Breast epithelium (tissue), 4 donors: Measurements from ENCODE around the gene ZSWIM6. TPM values are rescaled to one million over a fixed set of nuclear protein-coding genes. Genes with fewer than 3 reads are reported as not detected.

Experiments used
- DNase-seq, 2 donors: peaks; one replicate each; pipeline ENCODE4 v3.0.0-alpha.2; 2019; ENCODE audit warnings: low spot score in 2 of 2
- H3K27ac ChIP-seq, 2 donors: fragments of 200-600 bp; sonication (generic) in 1 of 2; one replicate each; pipeline ENCODE4 v1.5.1; 2016 to 2019; ENCODE audit warnings: mild to moderate bottlenecking in 1 of 2
- H3K27me3 ChIP-seq, 2 donors: fragments of 200-600 bp; sonication (generic) in 1 of 2; one replicate each; pipeline versions ENCODE4 v1.5.1 to v1.6.0; 2017 to 2019; ENCODE audit warnings: control low read depth in 1 of 2, mild to moderate bottlenecking in 1 of 2
- H3K36me3 ChIP-seq: fragments of 200-600 bp; one replicate; pipeline ENCODE4 v1.5.1; 2019
- H3K4me1 ChIP-seq, 2 donors: fragments of 200-600 bp; sonication (generic); one replicate each; pipeline ENCODE4 v1.5.1; 2016 to 2019; ENCODE audit warnings: control low read depth in 1 of 2
- H3K4me3 ChIP-seq, 3 donors: fragments of 200-600 bp; sonication (generic); 1 replicate in 2 of 3; 2 replicates in 1 of 3; pipeline ENCODE4 v1.5.1; 2016 to 2019; ENCODE audit warnings: mild to moderate bottlenecking in 3 of 3, moderate library complexity in 2 of 3
- H3K9me3 ChIP-seq, 2 donors: fragments of 200-600 bp; sonication (generic) in 1 of 2; one replicate each; pipeline ENCODE4 v1.5.1; 2016 to 2019; ENCODE audit warnings: control low read depth in 1 of 2
- CTCF ChIP-seq, 3 donors: fragments of 450-650 bp; IDR thresholded peaks; one replicate each; pipeline ENCODE4 v1.5.1; 2016 to 2017; ENCODE audit warnings: antibody characterized with exemption in 3 of 3, mild to moderate bottlenecking in 3 of 3, moderate library complexity in 3 of 3
- POLR2A ChIP-seq: fragments of 450-650 bp; IDR thresholded peaks from one replicate; pipeline ENCODE4 v1.6.1; 2016; ENCODE audit warnings: antibody characterized with exemption, mild to moderate bottlenecking, moderate library complexity
- POLR2AphosphoS5 ChIP-seq, 3 donors: sonication (generic); formaldehyde crosslinking; IDR thresholded peaks; one replicate each; pipeline ENCODE4 v1.6.1; 2017; ENCODE audit warnings: antibody characterized with exemption in 3 of 3
- intact Hi-C: fragments of 100-400 bp; cut with DNase I; formaldehyde crosslinking; loops from one replicate; pipeline ENCODE4 v1.15.1; 2023; ENCODE audit warnings: low total_unique reads
- total RNA-seq, 3 donors: library from RNA; depleted of rRNA; stranded (reverse); fragments of >200 nt; gene quantifications; one replicate each; pipeline ENCODE4 v1.1.0, GENCODE V29; 2016

ZSWIM6 gene
- total RNA-seq, 3 donors from 2014 or later, result 10.2 to 16.8 (median 11.2) TPM

DNA sequence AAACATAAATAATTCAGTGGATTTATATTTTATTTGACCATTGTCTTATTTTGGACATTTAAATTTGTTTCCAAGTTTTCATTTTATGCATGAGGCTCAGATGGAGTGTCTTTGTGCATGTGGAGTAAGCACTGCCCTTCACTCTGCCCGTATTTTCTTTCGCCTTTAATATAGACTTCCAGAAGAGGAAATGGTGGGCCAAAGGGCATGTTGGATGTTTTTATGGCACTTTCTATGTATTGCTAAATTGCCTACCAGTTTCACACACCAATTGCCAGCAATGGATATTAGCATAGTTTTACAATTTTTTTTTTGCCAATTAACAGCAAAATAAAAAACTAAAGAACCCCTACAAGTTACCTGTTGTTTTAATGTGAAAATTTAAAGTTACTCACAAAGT lies 38.4 kb downstream of the ZSWIM6 start:
- Histone ChIP-seq H3K9me3 (no peaks in the 10 kb centered on the region), H3K36me3 (no peaks in the 10 kb centered on the region), H3K27ac (no peak overlapping the region), H3K4me3 (no peak overlapping the region), H3K27me3 (no peaks in the 10 kb centered on the region), H3K4me1 (no peaks in the 10 kb centered on the region)
- intact Hi-C loops, result no loop called here
- no peak for TF ChIP-seq POLR2AphosphoS5 (IDR thresholded peaks at IDR 0.05)
- no peak for DNase-seq

GRCh38 chr5:61371474-61371873 lies 39.4 kb downstream of the ZSWIM6 start:
- Histone ChIP-seq H3K9me3 (no peaks in the 10 kb centered on the region), H3K4me3 (no peak overlapping the region), H3K27me3 (no peaks in the 10 kb centered on the region), H3K27ac (no peak overlapping the region), H3K4me1 (no peaks in the 10 kb centered on the region), H3K36me3 (no peaks in the 10 kb centered on the region)
- no peak for DNase-seq
- no peak for TF ChIP-seq POLR2AphosphoS5 (IDR thresholded peaks at IDR 0.05)
- TF ChIP-seq POLR2A, result no peak
- TF ChIP-seq CTCF (IDR thresholded peaks at IDR 0.05), result no peak
- intact Hi-C loops, result no loop called here

- TF ChIP-seq POLR2A, result no peak
- no peak for TF ChIP-seq POLR2AphosphoS5 (IDR thresholded peaks at IDR 0.05)
- TF ChIP-seq CTCF (IDR thresholded peaks at IDR 0.05), result no peak
- Histone ChIP-seq H3K27ac (no peak overlapping the region), H3K4me1 (no peaks in the 10 kb centered on the region), H3K36me3 (no peaks in the 10 kb centered on the region), H3K9me3 (no peaks in the 10 kb centered on the region), H3K4me3 (no peak overlapping the region), H3K27me3 (no peaks in the 10 kb centered on the region)
- intact Hi-C loops, result no loop called here
- no peak for DNase-seq
Measured at GRCh38 chr5:61379677-61380076, 47.6 kb downstream of the ZSWIM6 start.

GRCh38 chr5:61381968-61382367 lies 49.9 kb downstream of the ZSWIM6 start:
- H3K4me3 ChIP-seq, result no peak overlapping the region
- no peak for DNase-seq
- no peaks in the 10 kb centered on the region for H3K36me3 ChIP-seq
- no peaks in the 10 kb centered on the region for H3K9me3 ChIP-seq
- H3K4me1 ChIP-seq, result no peaks in the 10 kb centered on the region
- intact Hi-C loops, result no loop called here
- no peak for TF ChIP-seq CTCF (IDR thresholded peaks at IDR 0.05)
- TF ChIP-seq POLR2A, result no peak
- TF ChIP-seq POLR2AphosphoS5 (IDR thresholded peaks at IDR 0.05), result no peak
- no peak overlapping the region for H3K27ac ChIP-seq
- H3K27me3 ChIP-seq, result no peaks in the 10 kb centered on the region

DNA sequence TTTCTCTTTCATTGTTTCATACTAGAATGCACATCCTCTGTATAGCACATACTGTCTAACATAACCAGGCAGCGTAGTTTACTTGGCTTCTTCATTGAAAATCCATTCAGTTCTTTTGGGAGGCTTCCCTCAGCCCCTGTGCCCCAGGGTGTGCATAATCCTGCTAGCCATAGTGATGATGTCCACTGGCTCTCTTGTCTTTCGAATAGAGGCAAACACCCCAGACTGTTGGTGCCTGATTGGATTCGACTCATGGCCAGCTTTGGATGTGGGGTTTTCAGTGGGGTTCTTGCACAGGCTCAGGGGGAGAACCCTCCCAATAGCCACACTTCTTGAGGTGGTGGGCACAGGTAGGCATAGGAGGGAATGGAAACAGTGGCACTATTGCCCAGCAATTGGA lies 53.6 kb downstream of the ZSWIM6 start:
- TF ChIP-seq POLR2AphosphoS5 (IDR thresholded peaks at IDR 0.05) (no peak), CTCF (IDR thresholded peaks at IDR 0.05) (no peak), POLR2A (no peak)
- H3K9me3 ChIP-seq, result no peaks in the 10 kb centered on the region
- H3K27ac ChIP-seq, result no peak overlapping the region
- no peaks in the 10 kb centered on the region for H3K36me3 ChIP-seq
- H3K4me3 ChIP-seq, result no peak overlapping the region
- no peaks in the 10 kb centered on the region for H3K27me3 ChIP-seq
- H3K4me1 ChIP-seq, result no peaks in the 10 kb centered on the region
- no peak for DNase-seq
- intact Hi-C loops, result no loop called here
